DMS153 (cell line): ENCODE results near the gene RBP5.

Experiments
- DNase-seq: peaks from one replicate; lab custom pipeline; 2025; lab: John Stamatoyannopoulos, UW

The RBP5 gene, protein sequence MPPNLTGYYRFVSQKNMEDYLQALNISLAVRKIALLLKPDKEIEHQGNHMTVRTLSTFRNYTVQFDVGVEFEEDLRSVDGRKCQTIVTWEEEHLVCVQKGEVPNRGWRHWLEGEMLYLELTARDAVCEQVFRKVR

DNA sequence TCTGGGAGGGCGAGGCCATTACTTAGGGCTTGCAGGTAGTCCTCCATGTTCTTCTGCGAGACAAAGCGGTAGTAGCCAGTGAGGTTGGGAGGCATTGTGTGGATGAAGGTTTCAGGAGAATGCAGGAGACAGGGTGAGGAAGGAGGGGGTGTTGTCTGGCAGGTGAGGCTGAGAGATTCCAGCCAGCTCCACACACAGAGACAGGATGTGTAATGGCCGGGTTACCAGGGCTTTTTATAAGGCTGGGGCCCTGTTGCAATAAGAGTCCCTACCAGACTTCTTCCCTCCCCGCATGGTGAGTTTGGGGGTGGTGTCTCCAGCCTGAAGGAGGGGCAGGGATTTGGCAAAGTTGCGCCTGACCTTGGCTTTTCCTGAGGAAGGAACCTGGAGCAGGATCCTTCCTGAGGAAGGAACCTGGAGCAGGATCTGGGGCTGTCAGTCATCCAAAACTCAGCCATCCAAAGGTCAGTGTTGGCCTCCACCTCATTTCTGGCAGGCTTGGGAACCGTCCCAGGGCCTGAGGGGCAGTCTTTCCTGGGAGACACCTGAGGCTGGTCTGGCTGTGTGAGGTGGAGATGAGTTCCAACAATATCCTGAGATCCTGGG, at the start of gene RBP5:
TSS of gene RBP5 (minus strand) at position 209 of the 606 bp plus-strand sequence. CDS start at position 95, 114 bp downstream.
- DNase-seq: no peak

DNA sequence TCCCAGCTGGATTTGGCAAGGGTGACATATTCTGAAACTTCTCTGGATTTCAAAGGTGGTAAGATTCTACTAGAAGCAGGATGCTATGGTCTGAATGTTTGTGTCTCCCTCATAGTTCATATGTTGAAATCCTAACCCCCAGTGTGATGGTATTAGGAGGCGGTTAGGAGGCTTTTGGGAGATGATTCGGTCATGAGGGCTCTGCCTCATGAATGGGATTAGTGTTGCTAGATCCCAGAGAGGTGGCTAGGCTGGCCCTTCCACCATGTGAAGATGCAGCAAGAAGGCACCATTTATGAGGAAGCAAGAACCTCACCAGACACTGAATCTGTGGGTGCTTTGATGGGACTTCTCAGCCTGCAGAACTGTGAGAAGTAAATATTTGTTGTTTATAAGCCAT, 49.8 kb upstream of the RBP5 start:
- no peak for DNase-seq

DNA sequence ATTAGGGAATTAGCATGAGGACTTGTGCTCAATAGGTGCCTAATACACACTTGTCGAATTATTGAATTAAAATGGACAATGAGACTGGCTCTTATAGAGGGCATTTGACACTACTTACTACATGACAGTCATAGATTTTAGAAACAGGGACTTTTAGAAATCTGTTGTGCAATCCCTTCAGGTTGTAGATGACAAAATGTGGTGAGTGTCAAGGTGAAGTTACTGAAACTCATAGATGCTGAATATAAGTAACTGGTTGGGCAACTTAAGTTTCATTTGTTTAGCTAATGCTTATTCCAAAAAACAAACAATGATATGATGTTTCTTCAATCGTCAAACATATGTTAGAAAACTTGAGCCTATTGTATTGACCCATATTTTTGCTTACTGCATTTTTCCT, 47.9 kb upstream of the RBP5 start:
- DNase-seq: no peak

DNA sequence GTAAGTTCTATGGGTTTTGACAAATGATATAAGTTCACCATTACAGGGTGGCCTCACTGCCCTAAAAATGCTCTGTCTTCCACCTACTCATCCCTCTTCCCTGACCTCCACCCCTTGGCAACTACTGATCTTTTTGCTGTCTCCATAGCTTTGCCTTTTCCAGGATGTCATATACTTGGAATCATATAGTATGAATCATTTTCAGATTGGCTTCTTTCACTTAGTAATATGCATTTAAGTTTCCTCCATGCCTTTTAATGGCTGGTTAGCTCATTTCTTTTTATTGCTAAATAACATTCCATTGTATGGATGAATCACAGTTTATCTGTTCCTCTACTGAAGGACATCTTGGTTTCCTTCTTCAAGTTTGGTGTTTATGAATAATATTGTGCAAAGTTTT, 46.8 kb upstream of the RBP5 start:
- DNase-seq: no peak

DNA sequence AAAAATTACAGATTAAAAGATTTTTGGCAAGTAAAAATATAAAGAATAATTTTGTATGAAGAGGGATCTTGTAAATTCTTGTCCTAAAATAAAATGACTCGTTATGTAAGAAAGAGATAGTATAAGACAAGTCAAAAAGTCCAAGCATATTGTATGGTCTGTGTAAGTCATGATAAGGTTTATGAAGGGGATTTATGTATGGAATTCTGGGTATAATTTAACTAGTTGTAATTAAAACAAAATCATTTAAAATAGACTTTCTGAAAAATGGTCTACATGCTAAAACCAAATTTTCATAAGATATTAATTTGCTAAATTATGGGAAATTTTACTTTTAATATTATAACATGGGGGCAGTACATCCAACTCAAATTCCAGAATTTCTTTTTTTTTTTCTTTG, 43.2 kb upstream of the RBP5 start:
- DNase-seq: no peak

DNA sequence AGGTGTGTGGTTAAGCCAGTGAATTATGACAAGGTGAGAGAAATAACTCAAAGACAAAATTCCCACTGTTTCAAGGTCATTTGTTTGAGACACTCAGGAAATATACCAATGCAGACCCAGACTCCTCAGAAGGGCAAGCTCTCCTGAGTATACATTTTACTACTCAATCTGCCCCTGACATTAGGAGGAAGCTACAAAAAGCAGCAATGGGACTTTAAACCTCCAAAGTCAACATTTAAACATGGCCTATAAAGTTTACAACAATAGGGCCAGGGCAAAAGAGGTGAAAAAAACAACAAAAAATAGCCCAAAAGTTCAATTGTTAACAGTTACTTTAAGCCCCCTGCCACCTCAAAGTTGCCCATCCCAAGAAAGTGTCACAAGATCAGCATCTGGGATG, 41.3 kb upstream of the RBP5 start:
- no peak for DNase-seq

DNA sequence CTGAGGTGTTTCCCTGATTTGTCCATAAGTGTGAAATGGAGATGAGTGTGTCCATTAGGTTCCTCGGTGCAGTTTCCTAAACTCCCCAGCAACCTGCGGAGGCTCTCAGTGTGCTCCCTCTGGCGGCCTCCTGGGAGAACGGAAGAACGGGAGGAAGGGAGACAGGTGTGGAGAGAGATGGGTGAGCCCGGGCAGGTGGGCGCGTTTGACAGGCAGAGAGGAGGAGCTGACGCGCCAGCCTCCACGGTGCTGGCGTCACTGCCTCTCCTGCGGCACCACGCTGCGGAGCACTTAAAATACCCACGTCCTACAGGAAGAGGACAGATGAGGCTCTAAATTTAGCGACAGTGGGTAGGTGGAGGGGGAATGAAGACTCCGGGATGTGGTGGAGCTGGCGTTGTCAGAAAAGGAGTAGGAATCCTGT, 34.0 kb upstream of the RBP5 start:
- peak; percentile 83 for DNase-seq

DNA sequence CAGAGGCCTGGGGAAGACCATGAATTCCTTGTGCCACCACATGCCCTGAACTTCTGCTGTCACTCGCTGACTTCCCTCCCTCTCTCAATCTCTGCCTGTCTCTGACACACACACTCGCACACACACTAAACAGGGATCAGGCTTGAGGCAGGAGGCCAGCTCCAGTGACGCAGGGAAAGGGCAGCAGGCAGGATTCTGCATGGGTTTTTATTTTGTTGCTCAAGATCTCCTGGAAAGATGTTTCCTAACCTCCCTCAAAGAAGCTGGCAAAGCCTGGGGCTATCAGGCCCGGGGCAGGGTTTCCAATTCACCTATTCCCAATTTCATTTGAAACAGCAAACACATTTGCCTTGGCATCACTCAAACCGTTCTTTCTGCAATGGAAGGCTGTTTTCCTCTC, 33.1 kb upstream of the RBP5 start:
- DNase-seq: no peak

DNA sequence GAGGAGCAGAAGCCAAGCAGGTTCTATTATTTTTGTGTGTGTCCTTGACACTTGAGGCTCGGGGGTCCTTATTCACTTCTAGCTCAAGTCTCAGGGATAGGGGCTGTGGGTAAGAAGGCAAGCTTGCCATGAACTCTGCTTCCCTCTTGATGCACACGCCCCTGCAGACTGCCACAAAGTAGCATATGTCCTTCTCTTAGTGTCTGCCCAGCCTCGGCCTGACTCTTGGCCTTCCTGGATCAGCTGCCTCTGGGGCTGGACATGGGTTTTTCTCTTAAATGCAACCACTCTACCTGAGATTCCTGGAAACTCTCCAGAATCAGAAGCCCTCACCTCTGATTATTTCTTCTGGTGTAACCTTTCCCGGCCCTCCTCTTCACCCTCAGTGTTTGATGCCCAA, 32.6 kb upstream of the RBP5 start:
- DNase-seq: no peak

DNA sequence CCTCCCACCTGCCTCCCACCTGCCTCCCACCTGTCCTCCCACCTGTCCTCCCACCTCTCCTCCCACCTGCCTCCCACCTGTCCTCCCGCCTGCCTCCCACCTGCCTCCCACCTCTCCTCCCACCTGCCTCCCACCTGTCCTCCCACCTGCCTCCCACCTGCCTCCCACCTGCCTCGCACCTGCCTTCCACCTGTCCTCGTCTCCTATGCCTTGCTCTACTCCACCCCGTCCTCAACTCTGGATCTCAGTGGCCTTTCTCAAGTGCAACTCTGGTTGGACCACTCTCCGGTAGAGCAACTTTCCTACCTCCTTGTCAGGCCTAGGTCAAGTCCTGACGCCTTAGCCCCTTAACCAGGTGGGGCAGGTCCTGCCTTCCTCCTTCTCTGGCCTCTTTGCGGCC, 31.5 kb upstream of the RBP5 start:
- DNase-seq: no peak

DNA sequence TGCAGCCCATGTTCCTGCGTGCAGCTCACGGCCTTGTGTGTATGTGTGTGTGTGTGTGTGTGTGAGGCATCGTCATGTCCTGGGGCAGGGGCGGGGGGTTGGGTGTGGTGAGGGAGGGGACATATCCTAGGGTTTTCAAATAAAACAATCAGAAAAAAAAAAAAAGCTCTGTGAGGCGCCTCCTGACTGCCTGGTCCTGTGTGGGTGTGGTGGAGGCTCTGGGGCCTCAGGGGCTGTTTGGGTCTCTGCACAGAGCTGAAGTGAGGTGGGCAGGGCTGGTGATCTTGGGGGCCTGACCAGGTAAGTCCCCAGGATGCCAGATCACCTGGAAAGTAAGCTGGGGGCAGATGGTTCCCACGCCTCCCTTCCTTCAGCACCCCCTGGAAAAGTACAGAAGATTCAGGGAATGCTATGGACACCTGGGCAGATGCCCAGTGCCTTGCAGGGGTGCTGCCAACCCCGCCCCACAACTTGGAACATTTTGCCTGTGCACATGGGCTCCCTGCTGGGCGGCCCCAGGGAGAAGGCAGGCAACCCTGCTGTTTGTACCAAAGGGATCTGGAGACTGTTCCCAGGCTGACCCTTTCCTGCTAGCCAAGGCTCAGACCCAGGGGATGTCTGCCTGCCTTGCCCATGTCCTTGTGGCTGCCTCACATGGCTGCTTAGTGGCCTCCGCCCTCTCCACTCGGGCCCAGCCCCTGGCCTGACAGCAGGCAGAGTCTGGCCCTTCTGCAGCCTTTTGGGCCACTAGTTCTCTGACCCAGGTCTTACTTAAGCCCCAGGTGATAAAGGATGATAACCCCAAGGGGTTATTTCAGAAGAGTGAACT, 30.3 kb upstream of the RBP5 start:
- DNase-seq: no peak

DNA sequence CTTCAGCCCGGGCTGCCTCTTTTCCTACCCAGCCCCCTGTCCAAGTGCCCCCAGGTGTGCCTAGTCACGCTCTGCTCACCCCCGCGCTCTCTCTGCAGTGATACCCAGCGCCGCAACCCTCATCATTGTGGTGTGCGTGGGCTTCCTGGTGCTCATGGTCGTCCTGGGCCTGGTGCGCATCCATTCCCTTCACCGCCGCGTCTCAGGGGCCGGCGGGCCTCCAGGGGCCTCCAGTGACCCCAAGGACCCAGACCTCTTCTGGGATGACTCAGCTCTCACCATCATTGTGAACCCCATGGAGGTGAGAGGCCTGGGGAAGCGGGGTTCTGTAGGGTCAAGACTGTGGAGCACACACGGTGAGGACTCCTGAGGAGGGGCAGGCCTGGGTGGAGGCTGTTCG, 28.7 kb upstream of the RBP5 start:
- no peak for DNase-seq

DNA sequence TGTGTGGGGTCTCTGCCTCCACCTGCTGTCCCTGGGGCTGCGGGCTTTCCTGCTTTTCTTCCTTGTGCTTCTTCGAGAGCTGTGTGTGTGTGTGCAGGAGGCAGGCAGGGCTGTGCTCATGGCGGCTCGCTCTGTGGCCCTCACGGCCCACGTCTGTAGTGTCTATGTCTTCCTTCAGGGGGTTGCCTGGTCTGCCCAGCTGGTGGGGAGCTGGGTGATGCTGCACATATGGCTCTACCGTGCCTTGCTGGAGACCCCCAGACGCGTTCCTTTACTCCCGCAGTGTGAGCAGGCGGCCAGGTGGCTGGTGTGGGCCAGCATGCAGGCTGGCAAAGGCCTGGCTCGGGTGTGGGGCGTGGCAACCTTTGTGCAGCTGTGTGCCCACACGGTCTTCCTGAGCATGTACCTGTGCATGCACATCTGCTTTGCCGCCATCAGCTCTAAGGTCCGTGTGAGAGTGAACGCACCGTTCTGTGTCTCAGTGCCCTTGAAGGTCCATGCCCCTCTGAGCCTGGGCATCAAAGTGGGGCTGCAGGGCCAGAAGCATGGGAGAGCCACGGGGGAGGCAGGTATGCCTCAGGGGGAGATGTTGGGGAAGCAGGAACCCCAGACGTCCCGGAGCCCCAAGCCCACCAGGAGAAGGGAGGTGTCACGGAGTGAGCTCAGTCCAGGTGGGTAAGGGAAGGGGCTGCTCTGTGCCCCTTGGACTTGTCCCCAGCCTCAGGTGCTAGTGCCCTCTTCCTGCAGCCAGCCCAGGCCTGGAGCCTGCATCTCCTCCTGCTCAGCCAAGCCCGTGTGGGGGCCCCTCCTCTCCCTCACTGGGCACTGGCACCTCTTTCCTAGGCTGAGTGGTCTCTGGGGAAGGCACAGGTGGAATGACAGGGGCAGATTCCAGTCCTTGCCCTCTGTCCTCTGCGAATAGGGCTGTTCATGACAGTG, 27.8 kb upstream of the RBP5 start:
- DNase-seq: no peak

DNA sequence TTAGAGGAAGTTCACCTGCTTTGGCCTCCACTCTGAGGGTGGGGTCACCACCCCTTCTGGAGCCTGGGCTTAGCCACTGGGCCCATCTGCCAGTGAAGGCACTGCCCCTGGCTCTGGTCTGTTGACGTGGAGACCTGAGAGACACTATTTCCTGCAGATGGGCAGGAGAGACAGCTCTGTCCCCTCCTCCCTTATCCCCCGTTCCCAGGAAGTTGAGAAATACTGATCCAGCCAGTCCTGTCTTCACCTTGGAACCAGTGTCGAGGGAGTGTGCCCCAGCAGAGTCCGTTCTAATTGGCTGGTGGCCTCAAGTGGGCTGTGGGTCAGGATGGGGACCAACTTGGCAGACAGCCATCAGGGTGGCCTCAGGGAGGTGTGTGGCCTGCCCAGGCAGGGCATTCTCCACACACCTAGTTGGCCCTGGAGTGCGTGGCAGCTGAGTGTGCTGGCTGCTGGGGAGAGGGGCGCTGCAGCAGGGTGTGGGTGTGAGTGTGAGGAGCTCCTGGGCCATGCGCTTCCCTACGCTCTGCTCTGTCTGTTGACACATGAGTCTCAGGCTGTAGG, 26.9 kb upstream of the RBP5 start:
- DNase-seq: peak; percentile 92

DNA sequence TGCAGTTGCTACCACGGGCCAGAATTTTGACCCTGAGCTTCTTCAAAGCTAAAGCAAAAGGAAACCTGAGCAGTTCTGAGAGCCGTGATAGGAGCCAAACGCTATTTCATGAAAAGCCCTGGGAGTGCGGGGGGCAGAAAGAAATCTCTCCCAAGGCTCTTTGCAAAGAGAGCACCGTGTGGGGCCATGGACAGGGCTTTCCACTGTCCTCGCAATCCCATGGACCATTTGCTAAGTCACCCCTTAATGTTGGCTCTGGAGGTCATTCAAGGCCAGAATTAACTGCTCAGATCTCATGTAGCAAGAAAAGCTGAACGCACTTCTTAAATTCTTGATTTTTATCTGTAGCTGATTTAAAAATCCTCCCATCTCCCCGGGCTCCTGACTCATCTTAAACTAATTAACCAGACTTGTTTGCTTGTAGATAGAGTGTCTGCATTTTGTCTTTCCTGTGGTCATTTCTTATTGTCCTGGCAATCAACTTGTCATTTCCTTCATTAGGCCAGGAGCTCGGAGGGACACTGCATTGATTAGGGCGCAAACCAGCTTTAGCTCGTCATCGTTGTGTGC, 26.3 kb upstream of the RBP5 start:
- DNase-seq: no peak

DNA sequence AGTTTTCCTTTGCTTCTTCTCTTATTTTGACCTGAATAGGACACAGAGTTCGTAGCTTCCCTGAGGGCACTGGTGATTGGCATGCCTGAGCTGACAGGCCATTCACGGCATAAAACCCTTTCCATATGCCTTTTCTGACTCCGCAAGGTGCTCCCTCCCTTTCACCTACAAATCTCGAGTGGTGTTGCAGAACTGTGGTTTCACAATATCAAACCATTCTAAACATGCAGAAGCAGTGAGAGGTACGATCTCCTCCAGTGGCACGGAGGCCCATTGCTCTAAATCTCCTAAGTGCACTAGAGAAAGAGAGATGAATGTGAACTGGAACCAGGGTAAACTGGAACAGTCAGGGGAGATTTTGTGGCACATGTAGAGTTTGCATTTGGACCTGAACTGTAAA, 25.4 kb upstream of the RBP5 start:
- DNase-seq: no peak

DNA sequence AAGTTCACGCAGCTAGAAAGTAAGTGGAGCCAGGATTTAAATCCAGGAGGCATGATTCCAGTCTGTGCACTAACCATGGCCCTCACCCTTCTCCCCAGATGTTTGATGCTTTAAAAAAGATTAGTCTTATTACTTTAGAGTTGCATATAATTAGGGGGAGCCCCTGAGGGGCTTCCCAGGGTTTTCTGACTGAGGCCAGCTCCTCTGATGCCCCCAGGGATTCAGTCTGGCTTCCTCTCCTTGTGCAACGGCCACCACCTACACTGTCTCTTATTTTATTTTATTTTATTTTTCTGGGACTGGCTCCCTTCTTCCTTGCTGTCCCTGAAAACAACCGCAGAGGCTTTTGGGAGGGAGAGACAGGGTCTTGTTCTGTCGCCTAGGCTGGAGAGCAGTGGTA, 24.1 kb upstream of the RBP5 start:
- DNase-seq: no peak

DNA sequence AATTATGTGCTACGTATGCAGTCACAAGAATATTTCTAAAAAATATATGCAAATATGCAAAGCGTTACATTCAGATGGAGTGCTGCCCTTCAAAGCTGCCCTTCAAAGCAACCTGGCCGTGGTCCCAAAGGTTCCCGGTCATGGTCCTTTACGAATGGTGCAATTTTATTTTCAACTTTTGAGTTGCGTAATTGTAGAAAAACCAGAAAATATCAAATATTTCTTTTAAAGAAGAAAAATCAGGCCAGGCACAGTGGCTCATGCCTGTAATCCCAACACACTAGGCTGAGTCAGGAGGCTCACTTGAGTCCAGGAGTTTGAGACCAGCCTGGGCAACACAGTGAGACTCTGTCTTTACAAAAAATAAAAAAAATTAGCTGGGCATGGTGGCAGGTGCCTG, 22.8 kb upstream of the RBP5 start:
- no peak for DNase-seq

DNA sequence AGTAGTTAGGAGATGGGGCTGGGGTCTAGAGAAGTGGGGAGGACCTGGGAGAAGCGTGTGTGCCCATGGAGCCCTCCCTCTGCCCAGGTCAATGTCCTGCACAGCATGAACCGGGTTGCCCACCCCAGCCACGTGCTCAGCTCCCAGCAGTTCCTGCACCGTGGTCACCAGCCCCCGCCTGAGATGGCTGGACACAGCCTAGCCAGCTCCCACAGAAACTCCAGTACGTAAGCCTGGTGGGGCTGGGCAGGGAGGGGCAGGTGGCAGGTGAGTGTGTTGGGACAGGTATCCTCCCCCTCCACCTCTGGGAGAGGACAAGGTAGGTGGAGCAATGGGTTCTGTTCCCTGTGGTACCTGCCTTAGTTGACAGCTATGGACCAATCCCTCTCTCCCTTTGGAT, 22.2 kb upstream of the RBP5 start:
- no peak for DNase-seq

DNA sequence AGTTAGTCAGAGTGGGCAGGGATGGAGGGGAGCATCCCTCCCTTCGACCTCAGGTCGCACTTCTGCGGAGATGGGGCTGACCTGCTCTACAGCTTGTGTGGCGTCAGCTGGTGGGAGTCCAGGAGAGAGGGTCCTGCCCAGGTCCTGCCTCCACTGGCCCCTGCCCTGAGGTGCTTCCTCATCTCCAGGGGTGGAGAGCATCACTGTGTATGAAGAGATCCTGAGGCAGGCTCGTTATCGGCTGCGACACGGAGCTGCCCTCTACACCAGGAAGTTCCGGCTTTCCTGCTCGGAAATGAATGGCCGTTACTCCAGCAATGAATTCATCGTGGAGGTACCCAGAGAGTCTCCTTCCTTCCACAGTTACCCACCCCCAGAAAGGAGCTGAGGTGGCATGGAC, 21.7 kb upstream of the RBP5 start:
- DNase-seq: no peak

DNA sequence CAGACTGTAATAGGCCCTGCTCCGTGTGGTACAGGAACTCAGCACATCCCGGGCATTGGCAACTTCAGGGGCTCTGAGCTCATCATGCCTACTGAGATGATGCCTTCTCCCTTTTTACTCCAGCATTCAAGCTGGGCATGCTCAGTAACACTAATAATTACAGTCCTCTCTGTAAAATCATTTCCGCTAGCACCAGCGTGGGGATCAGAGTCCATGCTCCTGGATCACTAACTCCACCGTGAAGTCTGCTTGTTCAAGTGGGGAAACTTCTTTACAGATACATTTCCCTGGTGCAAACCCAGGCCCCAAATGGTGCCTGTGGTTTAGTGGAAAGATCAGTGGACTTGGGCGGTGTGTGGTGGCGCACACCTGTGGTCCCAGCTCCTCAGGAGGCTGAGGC, 18.2 kb upstream of the RBP5 start:
- DNase-seq: no peak

DNA sequence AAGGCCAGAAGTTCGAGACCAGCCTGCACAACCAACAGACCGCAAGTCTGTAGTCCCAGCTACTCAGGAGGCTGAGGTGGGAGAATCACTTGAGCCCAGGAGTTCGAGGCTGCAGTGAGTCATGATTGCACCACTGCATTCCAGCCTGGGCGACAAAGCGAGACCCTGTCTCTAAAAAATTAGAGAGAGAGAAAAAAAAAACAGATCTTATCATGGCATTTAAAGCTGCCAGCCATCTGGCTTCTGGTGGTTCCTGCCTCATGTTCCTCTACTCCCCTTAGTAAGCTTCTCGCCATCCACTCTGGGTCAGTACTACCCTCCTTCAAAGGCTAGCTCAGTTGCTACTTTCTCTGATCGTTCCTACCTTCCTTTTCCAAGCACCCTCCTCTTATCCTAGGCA, 17.5 kb upstream of the RBP5 start:
- no peak for DNase-seq
